Erythroblast (primary cell): ENCODE measurements around the gene COP1.

Source experiments
- GATA1 ChIP-seq: IDR thresholded peaks from 2 replicates; pipeline ENCODE4 v1.6.1; 2011; ENCODE audit warnings: low read depth, mild to moderate bottlenecking, control low read depth, low read length, moderate library complexity
- POLR2A ChIP-seq: IDR thresholded peaks from 2 replicates; pipeline ENCODE4 v1.6.1; 2011; ENCODE audit warnings: mild to moderate bottlenecking, low read length

DNA sequence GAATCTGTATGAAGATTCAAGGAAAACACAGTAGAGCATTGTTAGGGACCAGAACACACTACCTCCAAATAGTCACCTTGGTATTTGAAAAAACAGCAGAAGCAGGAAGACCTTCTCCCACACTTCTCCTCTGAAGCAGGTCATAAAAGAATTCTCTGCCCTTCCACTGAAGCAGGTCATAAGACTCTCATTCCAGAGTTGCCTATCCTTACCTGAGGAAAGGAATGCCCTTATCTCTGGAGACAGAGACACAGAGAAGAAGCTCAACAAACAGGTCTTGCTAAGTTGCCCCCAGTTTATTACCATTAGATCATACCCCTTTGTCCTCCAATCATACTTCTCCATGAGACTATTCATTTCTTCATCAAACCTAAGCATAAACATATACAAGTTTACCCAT, 237.9 kb downstream of the COP1 start:
- TF ChIP-seq POLR2A (no peak), GATA1 (no peak)
